NT2/D1 (cell line): ENCODE data around the gene HOXB4.

Source experiments
- DNase-seq: peaks from one replicate; pipeline ENCODE4 v3.0.0-alpha.2; 2011; ENCODE audit warnings: low read depth, low spot score
- H3K27me3 ChIP-seq: 2 replicates; pipeline ENCODE4 v1.6.0; 2011; ENCODE audit warnings: mild to moderate bottlenecking; ENCODE audit not compliant: insufficient read length, insufficient read depth
- H3K36me3 ChIP-seq: 2 replicates; pipeline ENCODE4 v1.6.1; 2011; ENCODE audit warnings: mild to moderate bottlenecking, low read length, mixed read lengths; ENCODE audit not compliant: insufficient read depth, insufficient read length
- H3K4me1 ChIP-seq: 2 replicates; pipeline ENCODE4 v1.5.1; 2011; ENCODE audit not compliant: insufficient read depth, insufficient read length
- H3K4me3 ChIP-seq: 2 replicates; pipeline ENCODE4 v1.5.1; 2011; ENCODE audit warnings: low read depth; ENCODE audit not compliant: insufficient read length
- H3K9ac ChIP-seq: 2 replicates; pipeline ENCODE4 v1.6.0; 2011; ENCODE audit warnings: low read depth; ENCODE audit not compliant: insufficient read length
- H3K9me3 ChIP-seq: 2 replicates; pipeline ENCODE4 v1.5.1; 2011; ENCODE audit warnings: mild to moderate bottlenecking, low read length; ENCODE audit not compliant: insufficient read depth
- SUZ12 ChIP-seq: IDR thresholded peaks from 2 replicates; pipeline ENCODE4 v1.6.1; 2011; ENCODE audit not compliant: insufficient read length, insufficient read depth; ENCODE audit errors: extremely low read depth
- YY1 ChIP-seq: IDR thresholded peaks from 2 replicates; pipeline ENCODE4 v1.6.1; 2011; ENCODE audit not compliant: insufficient read length, insufficient read depth
- ZNF274 ChIP-seq: IDR thresholded peaks from 2 replicates; pipeline ENCODE4 v1.6.1; 2011; ENCODE audit warnings: mild to moderate bottlenecking, low read depth, low read length

HOXB4 gene

DNA sequence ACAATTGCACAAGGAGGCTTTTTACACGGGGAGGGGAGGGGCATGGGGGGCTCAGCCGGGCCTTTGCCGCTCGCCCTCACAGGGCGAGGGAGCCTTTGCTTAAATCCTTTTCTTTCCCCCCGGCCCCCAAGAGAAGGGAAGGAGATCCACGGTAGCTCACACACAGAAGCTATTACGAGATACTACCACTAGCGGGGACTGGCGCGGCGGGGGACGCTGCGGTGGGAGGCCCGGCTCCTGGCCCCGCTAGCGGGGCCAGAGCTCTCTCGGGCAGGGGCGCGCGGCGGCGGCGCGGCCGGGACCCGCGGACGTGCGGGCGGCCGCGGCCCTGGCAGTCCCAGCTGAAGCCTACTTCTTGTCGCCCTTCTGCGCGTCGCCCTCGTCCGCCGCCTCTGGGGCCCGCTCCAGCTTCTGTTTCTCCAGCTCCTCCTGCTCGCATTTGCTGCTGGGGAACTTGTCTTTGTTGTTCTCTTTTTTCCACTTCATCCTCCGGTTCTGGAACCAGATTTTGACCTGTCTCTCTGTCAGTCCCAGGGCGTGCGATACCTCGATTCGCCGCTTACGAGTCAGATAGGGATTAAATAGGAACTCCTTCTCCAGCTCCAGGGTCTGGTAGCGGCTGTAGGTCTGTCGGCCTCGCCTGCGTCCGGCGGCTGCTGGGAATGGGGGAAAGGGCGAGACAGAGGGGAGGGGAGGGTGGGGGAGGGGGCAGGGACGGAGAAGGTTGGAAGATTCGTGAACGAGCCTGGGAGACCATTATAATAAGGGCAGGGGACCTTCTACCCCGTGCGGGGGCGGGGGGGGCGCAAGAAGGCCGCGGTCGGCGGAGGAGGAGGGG is 34.9 kb upstream of the HOXB4 start:
- TF ChIP-seq SUZ12 = no peak
- no peak for TF ChIP-seq YY1
- TF ChIP-seq ZNF274 = no peak
- peak overlapping the region; percentile 15 for H3K4me3 ChIP-seq
- H3K9ac ChIP-seq = no peak overlapping the region
- H3K36me3 ChIP-seq = no peaks in the 10 kb centered on the region
- no peaks in the 10 kb centered on the region for H3K9me3 ChIP-seq
- no peak for DNase-seq
- peaks cover 98% of the 10 kb centered on the region for H3K27me3 ChIP-seq
- H3K4me1 ChIP-seq = peaks cover 10% of the 10 kb centered on the region

DNA sequence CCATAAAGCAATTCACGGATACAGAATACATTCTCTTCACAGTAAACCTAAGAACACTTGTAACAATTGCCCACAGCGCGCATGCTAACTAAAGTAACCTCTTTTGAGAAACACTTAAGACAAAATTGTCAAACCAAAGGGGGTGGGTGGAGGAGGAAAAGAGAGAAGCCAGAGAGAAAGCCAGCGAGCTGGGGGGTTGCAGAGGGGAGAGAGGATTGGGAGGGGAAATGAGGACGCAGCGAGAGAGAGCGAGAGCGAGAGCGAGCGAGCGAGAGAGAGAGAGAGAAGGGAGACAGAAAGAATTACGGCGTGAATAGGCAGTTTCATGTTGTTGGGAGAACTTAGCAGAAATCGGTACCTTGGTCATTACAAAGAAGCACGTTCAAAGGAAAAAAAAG is 34.3 kb upstream of the HOXB4 start:
- Histone ChIP-seq H3K4me3 (no peak overlapping the region), H3K9me3 (no peaks in the 10 kb centered on the region), H3K9ac (no peak overlapping the region), H3K27me3 (peaks cover 98% of the 10 kb centered on the region), H3K36me3 (no peaks in the 10 kb centered on the region), H3K4me1 (peaks cover 5% of the 10 kb centered on the region)
- TF ChIP-seq YY1 (no peak), SUZ12 (no peak), ZNF274 (no peak)
- no peak for DNase-seq

DNA sequence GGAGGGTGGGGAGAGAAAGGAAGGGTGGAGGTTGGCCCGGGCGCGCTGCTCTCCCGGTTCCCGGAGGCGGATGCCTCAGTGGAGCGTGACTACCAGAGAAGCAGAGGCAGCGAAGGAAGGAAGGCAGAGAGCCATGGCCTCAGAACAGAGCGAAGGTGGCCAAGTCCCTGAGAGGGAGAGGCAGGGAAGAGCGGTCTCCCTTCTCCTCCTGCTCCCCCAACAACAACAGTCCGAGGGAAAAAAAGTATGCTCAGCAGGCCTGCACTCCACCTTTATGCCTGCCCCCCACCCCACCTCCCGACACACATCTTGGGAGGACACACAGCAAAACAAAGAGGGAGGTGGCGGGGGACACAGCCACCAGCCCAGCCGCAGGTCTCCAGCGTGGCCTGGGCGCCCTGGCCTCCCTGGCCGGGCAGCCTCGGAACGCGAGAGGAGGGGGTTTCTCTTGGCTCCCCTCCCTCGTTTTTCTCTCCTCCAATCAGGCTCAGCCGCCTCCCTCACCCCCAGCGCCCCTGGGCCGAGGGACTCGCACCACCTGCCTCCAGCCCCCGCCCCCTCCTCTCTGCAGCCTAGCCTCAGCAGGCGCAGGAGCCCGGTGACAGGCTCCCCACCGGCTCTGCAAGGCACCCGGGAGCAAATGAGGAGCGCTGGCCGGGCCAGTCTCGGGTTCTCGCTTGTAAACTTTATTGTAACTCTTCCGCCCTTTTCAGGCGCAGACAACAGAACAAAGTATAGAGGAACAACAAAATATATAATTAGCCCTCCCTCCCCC is 33.7 kb upstream of the HOXB4 start:
- Histone ChIP-seq H3K9ac (peak overlapping the region; percentile 32), H3K4me1 (peaks cover 5% of the 10 kb centered on the region), H3K27me3 (peaks cover 98% of the 10 kb centered on the region), H3K36me3 (no peaks in the 10 kb centered on the region), H3K4me3 (no peak overlapping the region), H3K9me3 (no peaks in the 10 kb centered on the region)
- TF ChIP-seq SUZ12 = peak; percentile 85
- no peak for TF ChIP-seq ZNF274
- TF ChIP-seq YY1 = no peak
- DNase-seq = no peak

DNA sequence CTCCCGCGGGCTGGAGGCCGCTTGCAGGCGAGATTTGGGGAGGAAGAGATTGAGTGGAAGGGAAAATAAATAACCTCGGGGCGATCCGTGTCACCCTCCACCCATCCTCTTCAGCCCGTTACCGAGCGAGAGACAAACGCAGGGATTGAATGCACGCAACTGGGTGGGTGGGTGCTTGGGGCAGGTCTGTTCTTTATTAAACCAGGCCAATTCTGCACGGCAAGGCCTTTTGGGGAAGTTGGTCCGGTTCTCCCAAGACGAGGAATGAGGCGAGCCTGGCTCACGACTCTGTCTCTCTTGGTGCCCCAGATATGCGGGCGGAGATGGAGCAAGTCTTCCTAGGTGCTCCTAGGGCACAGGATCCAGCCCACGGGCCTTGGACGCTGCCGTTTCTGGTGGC is 33.1 kb upstream of the HOXB4 start:
- no peaks in the 10 kb centered on the region for H3K9me3 ChIP-seq
- H3K36me3 ChIP-seq = no peaks in the 10 kb centered on the region
- H3K27me3 ChIP-seq = peaks cover 98% of the 10 kb centered on the region
- peaks cover 5% of the 10 kb centered on the region for H3K4me1 ChIP-seq
- peak overlapping the region; percentile 46 for H3K4me3 ChIP-seq
- no peak overlapping the region for H3K9ac ChIP-seq
- TF ChIP-seq SUZ12 (no peak), YY1 (no peak), ZNF274 (no peak)
- no peak for DNase-seq

DNA sequence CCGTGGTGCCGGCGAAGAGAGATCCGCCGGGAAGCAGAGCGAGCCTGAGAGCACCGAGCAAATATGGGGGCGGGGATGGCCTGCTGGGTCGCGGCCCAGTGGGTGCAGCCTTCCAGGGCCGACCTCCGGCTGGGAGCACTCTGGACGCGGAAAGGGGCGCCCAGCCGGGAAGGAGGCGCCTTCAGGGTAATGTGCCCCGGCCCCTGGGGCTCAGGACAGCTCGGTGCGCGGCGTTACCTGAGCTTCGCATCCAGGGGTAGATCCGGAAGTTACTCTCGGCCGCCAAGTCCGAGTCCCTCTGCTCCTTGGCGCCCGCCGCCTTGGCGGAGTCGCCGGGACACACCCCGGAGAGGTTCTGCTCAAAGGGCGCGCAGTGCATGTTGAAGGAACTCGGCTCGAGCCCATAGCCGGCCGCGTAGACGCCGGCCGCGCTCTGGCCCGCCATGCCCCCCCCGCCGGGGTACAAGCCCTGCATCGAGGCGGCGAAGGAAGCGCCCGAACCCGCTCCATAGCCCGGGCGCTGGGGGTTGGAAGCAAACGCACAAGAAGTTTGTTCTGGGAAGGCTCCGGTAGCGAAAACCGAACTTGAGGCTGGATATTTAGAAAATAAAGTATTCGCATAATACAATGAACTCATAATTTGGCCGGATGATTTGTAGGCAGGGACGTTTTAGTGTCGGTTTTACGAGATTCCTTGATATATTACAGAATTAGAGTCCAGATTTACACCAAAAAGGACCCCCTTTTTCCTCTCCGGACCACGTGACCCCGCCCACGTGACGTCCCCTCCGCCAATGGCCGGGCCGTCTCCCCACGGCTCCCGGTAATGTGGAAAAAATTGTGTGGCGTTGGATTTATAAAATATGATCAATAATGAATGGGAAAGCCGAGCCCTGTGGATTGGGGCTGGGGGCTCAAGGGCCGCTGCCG is 32.4 kb upstream of the HOXB4 start, which contains the start of gene HOXB7:
TSS of gene HOXB7 (minus strand) at position 736 of the 930 bp plus-strand sequence. CDS start at position 637, 99 bp downstream.
- H3K9ac ChIP-seq = peak within 1 kb of the TSS; percentile 50
- H3K4me3 ChIP-seq = peak within 1 kb of the TSS; percentile 46
- H3K4me1 ChIP-seq = peaks cover 5% of the 10 kb centered on the region

DNA sequence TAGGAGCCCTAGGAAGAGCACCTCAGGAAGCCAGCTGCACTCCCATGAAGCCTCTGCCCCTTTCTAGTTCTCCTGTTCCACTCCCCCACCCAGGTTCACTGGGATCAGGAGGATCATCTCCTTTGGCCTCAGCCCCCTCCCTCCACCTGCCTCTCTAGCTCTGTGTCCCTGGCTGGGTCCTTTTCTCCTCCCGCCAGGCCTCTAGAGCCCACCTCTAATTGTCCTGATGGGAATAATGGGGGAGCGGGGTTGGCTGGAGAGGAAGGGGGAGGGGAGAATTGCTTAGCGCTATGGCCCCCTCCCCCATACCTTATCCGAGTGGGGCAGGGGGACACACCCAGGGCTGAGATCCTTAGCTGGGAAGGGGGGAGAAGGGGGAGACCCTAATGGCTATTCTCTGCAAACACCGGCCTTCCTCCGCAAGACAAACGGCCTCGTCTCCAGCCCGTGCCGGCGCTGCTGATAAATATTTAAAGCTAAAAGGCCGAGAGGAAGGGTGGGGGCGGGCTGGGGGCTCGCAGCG is 31.7 kb upstream of the HOXB4 start:
- Histone ChIP-seq H3K9me3 (no peaks in the 10 kb centered on the region), H3K4me1 (peaks cover 5% of the 10 kb centered on the region), H3K9ac (no peak overlapping the region), H3K27me3 (peaks cover 98% of the 10 kb centered on the region), H3K4me3 (peak overlapping the region; percentile 46), H3K36me3 (no peaks in the 10 kb centered on the region)
- DNase-seq = no peak
- no peak for TF ChIP-seq YY1
- TF ChIP-seq SUZ12 = no peak
- TF ChIP-seq ZNF274 = no peak

More for the DNA sequence above, 32.4 kb upstream of the HOXB4 start, which contains the start of gene HOXB7:
- DNase-seq = no peak
- H3K36me3 ChIP-seq = no peaks in the 10 kb centered on the region
- no peaks in the 10 kb centered on the region for H3K9me3 ChIP-seq
- TF ChIP-seq YY1 (no peak), SUZ12 (peak; percentile 92)
- peaks cover 98% of the 10 kb centered on the region for H3K27me3 ChIP-seq
